Peyer's patch (tissue), 4 donors: ENCODE results near the gene GSG1. TPM values are rescaled to one million over a fixed set of nuclear protein-coding genes. Genes with fewer than 3 reads are reported as not detected.

ENCODE experiments used
- DNase-seq, 3 donors: peaks; one replicate each; pipeline ENCODE4 v3.0.0-alpha.2; 2017 to 2019
- H3K27ac ChIP-seq, 4 donors: fragments of 200-600 bp; sonication (generic); one replicate each; pipeline ENCODE4 v1.5.1; 2016 to 2019
- H3K27me3 ChIP-seq, 2 donors: fragments of 200-600 bp; sonication (generic); one replicate each; pipeline ENCODE4 v1.5.1; 2019
- H3K36me3 ChIP-seq, 3 donors: fragments of 200-600 bp; sonication (generic); one replicate each; pipeline ENCODE4 v1.5.1; 2016 to 2019
- H3K4me1 ChIP-seq, 4 donors: fragments of 200-600 bp; sonication (generic); one replicate each; pipeline ENCODE4 v1.5.1; 2016 to 2019
- H3K4me3 ChIP-seq, 4 donors: fragments of 200-600 bp; sonication (generic); 1 replicate in 3 of 4; 2 replicates in 1 of 4; pipeline ENCODE4 v1.5.1; 2016 to 2019; ENCODE audit warnings: mild to moderate bottlenecking in 1 of 4
- H3K9me3 ChIP-seq, 4 donors: fragments of 200-600 bp; sonication (generic); one replicate each; pipeline ENCODE4 v1.5.1; 2016 to 2019; ENCODE audit warnings: mild to moderate bottlenecking in 1 of 4
- POLR2A ChIP-seq, 2 donors: fragments of 450-650 bp; IDR thresholded peaks; one replicate each; pipeline ENCODE4 v1.5.1; 2017; ENCODE audit warnings: antibody characterized with exemption in 2 of 2, mild to moderate bottlenecking in 2 of 2, moderate library complexity in 2 of 2
- total RNA-seq, 4 donors: library from RNA; depleted of rRNA; stranded (reverse); fragments of >200 nt; gene quantifications; one replicate each; pipeline ENCODE4 v1.1.0, GENCODE V29; 2016
- TF ChIP-seq, protein P1 (sequence below), 6 experiments: fragments of 450-650 bp in 4 of 6; fragments of 200-600 bp in 2 of 6; sonication (generic) in 1 of 6; IDR thresholded peaks; one replicate each; pipeline ENCODE4 v1.5.1; 2017 to 2019; ENCODE audit warnings: antibody characterized with exemption in 6 of 6, mild to moderate bottlenecking in 3 of 6, moderate library complexity in 1 of 6

GSG1 gene
- total RNA-seq, 4 donors from 2014 or later: 1.1 TPM; not detected in 3

GRCh38 chr12:13101821-13102375 is 1.6 kb downstream of the GSG1 start:
- TF ChIP-seq, protein P1, sequence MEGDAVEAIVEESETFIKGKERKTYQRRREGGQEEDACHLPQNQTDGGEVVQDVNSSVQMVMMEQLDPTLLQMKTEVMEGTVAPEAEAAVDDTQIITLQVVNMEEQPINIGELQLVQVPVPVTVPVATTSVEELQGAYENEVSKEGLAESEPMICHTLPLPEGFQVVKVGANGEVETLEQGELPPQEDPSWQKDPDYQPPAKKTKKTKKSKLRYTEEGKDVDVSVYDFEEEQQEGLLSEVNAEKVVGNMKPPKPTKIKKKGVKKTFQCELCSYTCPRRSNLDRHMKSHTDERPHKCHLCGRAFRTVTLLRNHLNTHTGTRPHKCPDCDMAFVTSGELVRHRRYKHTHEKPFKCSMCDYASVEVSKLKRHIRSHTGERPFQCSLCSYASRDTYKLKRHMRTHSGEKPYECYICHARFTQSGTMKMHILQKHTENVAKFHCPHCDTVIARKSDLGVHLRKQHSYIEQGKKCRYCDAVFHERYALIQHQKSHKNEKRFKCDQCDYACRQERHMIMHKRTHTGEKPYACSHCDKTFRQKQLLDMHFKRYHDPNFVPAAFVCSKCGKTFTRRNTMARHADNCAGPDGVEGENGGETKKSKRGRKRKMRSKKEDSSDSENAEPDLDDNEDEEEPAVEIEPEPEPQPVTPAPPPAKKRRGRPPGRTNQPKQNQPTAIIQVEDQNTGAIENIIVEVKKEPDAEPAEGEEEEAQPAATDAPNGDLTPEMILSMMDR (IDR thresholded peaks at IDR 0.05): peak in 1 of 6 experiments; percentile 9
- peak in 1 of 2 donors; percentile 20 for TF ChIP-seq POLR2A (IDR thresholded peaks at IDR 0.05)
- peak overlapping the region; percentile 87 to 96 (median 90) for H3K27ac ChIP-seq
- peak overlapping the region; percentile 60 to 77 (median 66) for H3K4me3 ChIP-seq
- DNase-seq: peak in 2 of 3 donors; percentile 59 to 72
- peaks cover 0 to 41% (median 7%) of the 10 kb centered on the region in 4 donors for H3K4me1 ChIP-seq
- no peaks in the 10 kb centered on the region for H3K36me3 ChIP-seq
- H3K9me3 ChIP-seq: no peaks in the 10 kb centered on the region
- no peaks in the 10 kb centered on the region for H3K27me3 ChIP-seq

DNA sequence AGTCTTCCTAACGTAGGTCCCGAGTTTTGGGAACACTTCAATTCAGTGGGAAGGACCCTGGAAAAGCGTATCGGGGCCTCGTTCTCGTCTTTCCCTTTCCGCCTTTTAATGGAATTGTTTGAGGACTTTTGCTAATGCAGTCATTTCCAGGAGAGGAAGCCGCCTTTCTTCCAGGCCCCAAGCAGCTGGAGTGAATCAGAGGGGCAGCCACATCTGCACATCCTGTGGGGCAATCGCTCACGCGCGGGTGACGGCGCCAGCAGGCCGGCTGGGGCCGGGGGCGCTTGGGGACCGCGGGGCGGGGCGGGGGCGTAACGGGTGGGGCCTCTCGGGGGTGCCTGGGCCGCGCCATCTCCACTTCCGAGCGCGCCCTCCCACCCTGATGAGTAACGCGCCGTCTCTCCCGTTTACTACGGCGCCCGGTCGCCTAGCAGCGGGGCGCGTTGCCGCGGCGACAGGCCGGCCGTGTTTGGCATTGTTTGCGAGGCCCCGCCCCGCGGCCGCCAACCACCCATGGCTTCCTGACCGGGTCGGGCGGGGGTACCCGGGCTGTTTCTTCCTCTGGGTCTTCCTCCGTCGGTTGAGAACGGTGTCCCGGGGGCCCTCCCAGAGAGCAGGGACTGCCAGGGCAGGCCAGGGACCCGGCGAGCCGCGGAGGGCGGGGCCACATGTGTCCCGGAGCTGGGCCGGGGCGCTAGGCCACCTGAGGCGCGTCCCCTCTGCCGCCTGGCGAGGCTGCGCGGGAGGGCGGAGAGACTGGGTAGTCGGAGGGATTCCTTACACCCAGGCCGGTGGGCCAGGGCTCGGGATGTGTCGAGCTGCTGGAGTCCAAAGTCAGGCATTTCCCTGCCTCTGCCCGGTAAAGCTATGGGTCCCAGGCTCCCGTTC is 2.3 kb downstream of the GSG1 start:
- H3K36me3 ChIP-seq: no peaks in the 10 kb centered on the region
- H3K9me3 ChIP-seq: no peaks in the 10 kb centered on the region
- H3K27ac ChIP-seq: peak overlapping the region; percentile 87 to 96 (median 90)
- peaks cover 0 to 41% (median 7%) of the 10 kb centered on the region in 4 donors for H3K4me1 ChIP-seq
- peak overlapping the region; percentile 60 to 77 (median 66) for H3K4me3 ChIP-seq
- DNase-seq: peak; percentile 91 to 97 (median 93)
- H3K27me3 ChIP-seq: no peaks in the 10 kb centered on the region
- TF ChIP-seq, protein P1 (IDR thresholded peaks at IDR 0.05): peak in 2 of 6 experiments; percentile 14 to 15
- TF ChIP-seq POLR2A (IDR thresholded peaks at IDR 0.05): peak; percentile 28 to 38

GRCh38 chr12:13100605-13100881 is 2.9 kb downstream of the GSG1 start:
- H3K4me3 ChIP-seq: peak overlapping the region; percentile 60 to 77 (median 66)
- peaks cover 0 to 41% (median 7%) of the 10 kb centered on the region in 4 donors for H3K4me1 ChIP-seq
- H3K36me3 ChIP-seq: no peaks in the 10 kb centered on the region
- no peaks in the 10 kb centered on the region for H3K9me3 ChIP-seq
- DNase-seq: no peak
- TF ChIP-seq, protein P1 (IDR thresholded peaks at IDR 0.05): no peak
- no peak for TF ChIP-seq POLR2A (IDR thresholded peaks at IDR 0.05)
- H3K27me3 ChIP-seq: no peaks in the 10 kb centered on the region
- peak overlapping the region; percentile 87 to 96 (median 90) for H3K27ac ChIP-seq

DNA sequence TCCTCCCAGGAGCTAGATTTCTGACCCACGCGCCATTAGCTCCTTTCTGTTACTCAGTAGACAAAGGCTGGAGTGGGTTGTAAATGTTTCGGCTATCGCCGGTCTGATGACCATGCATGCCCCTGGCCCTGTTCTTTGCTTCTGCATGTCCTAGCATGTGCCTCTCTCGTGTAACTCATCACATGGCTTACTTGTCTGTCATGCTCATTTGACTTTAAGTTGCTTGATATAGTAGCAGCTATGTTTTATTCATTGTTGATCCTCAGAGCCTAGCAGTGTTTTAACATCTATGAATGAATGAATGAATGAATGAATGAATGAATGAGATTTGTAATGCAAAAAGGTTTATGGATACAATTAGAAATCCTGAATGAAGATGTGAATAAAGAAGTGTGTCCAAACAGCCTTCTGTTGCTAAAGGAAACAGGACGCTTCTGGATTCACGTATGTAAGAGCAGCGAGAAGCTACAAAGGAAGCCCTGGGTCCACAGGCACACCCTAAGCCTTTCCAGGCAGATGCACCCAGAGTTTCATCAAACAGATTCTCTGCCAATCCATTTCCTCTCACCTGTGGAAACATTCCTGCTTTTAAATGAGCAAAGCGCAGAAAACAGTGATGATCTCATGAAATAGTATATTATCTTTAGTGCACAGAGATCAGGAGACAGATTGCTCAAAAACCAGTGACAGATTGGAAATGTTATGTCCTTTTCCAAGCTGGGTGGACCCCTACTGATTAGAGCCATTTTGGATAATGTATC is 3.4 kb downstream of the GSG1 start:
- no peak for TF ChIP-seq POLR2A (IDR thresholded peaks at IDR 0.05)
- TF ChIP-seq, protein P1 (IDR thresholded peaks at IDR 0.05): no peak
- Histone ChIP-seq H3K36me3 (no peaks in the 10 kb centered on the region), H3K4me3 (no peak overlapping the region), H3K9me3 (no peaks in the 10 kb centered on the region), H3K4me1 (peaks cover 0 to 41% (median 7%) of the 10 kb centered on the region in 4 donors), H3K27me3 (no peaks in the 10 kb centered on the region), H3K27ac (peak overlapping the region; percentile 87 to 96 (median 90))
- no peak for DNase-seq

DNA sequence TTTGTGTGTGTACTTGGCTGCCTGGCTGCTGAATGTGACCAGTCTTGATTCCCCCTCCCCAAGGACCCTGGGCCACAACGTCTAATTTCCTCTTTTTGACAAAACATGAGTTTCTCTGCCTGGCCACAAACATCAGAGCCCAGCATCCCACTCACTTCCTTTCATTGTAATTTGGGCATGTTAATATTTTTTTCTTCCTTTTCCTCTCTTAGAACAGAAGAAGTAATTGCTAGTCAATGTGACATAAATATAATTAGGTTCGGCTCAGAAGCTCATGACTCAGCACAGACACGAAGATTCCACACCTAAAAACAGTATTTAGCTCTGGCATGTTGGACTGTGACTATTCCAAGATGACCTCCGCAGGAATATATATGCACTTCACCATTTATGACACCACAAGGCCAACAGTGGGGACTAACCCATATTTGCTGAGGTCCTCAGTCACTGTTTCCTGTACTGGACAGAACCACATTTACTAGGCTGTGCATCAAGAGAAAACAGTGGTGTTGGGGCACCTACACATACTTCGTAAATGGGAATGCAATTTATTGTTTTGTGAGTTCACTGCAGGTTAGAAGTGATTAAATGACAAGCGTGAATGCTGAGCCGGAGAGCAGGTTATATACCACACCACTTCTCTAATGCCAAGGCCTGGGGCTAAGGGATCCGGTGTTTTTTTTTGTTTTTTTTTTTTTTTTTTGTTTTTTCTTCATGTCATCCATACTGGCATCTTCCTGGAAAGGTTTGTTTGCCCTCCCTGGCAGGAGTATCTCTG is 4.2 kb downstream of the GSG1 start:
- H3K4me3 ChIP-seq: no peak overlapping the region
- no peaks in the 10 kb centered on the region for H3K9me3 ChIP-seq
- TF ChIP-seq, protein P1 (IDR thresholded peaks at IDR 0.05): no peak
- TF ChIP-seq POLR2A (IDR thresholded peaks at IDR 0.05): no peak
- no peaks in the 10 kb centered on the region for H3K36me3 ChIP-seq
- peak overlapping the region; percentile 75 to 96 (median 90) for H3K27ac ChIP-seq
- H3K4me1 ChIP-seq: peaks cover 0 to 41% (median 7%) of the 10 kb centered on the region in 4 donors
- no peaks in the 10 kb centered on the region for H3K27me3 ChIP-seq
- peak in 1 of 3 donors; percentile 46 for DNase-seq
